HL-60 (cell line): ENCODE data around the gene ARHGEF11.

Source experiments
- DNase-seq, 2 experiments: peaks; one replicate each; pipeline ENCODE4 v3.0.0-alpha.2; 2010 to 2020; ENCODE audit warnings: low read depth in 1 of 2, low spot score in 1 of 2
- H3K27ac ChIP-seq: fragments of 250-450 bp; sonication (Bioruptor Pico); replicated peaks from 2 replicates; pipeline ENCODE4 v1.5.1; 2020; ENCODE audit warnings: mild to moderate bottlenecking, moderate library complexity
- H3K27me3 ChIP-seq: fragments of 250-450 bp; sonication (Bioruptor Pico); 2 replicates; pipeline ENCODE4 v1.5.1; 2021; ENCODE audit warnings: mild to moderate bottlenecking, moderate library complexity; ENCODE audit not compliant: insufficient read depth, poor library complexity, severe bottlenecking
- H3K4me3 ChIP-seq: replicated peaks from 2 replicates; pipeline ENCODE4 v1.5.1; 2011; ENCODE audit warnings: mild to moderate bottlenecking, control low read depth, low read length; ENCODE audit not compliant: insufficient read depth
- GABPA ChIP-seq: IDR thresholded peaks from 2 replicates; pipeline ENCODE4 v1.6.1; 2012; ENCODE audit warnings: low read depth
- POLR2AphosphoS5 ChIP-seq: IDR thresholded peaks from 2 replicates; pipeline ENCODE4 v1.6.1; 2012; ENCODE audit warnings: low read depth
- REST ChIP-seq: IDR thresholded peaks from 2 replicates; pipeline ENCODE4 v1.6.1; 2012; ENCODE audit warnings: low read depth; ENCODE audit not compliant: insufficient replicate concordance
- SPI1 ChIP-seq: IDR thresholded peaks from 2 replicates; pipeline ENCODE4 v1.6.1; 2012; ENCODE audit warnings: low read depth, mild to moderate bottlenecking, borderline replicate concordance
- TF ChIP-seq, protein P1 (sequence below): IDR thresholded peaks from one replicate; pipeline ENCODE4 v1.5.1; 2011; ENCODE audit warnings: low read length, control low read depth, inconsistent platforms; ENCODE audit not compliant: insufficient read depth

The ARHGEF11 gene

DNA sequence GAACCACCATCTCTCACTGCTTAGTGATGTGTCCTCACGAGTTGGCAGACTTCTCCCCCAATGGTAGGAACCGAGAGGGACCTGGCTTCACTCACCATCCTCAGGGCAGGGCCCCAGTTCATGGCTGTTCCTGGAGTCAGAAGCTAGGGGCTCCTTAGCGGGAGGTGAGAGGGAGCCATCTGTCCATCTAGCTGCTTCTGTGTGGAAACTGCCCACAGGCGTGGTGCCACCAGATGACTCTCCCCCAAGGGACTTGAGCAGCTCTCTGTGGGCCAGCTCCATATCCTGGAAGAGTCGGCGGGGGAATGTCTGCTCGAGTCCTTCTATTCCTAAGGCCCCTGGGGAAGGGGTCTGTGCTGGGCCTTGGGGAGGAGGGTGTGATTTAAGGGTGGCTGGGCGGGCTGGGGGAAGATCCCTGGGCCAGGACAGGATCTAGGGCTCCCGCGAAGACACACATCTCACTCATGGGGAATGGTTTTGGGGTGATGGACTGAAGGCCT, 108.8 kb downstream of the ARHGEF11 start:
- no peak for DNase-seq
- H3K27me3 ChIP-seq = no peaks in the 10 kb centered on the region
- no peak overlapping the region for H3K27ac ChIP-seq
- H3K4me3 ChIP-seq = no peak overlapping the region
- TF ChIP-seq REST (no peak), GABPA (no peak), SPI1 (no peak), POLR2AphosphoS5 (no peak)
- TF ChIP-seq, protein P1, sequence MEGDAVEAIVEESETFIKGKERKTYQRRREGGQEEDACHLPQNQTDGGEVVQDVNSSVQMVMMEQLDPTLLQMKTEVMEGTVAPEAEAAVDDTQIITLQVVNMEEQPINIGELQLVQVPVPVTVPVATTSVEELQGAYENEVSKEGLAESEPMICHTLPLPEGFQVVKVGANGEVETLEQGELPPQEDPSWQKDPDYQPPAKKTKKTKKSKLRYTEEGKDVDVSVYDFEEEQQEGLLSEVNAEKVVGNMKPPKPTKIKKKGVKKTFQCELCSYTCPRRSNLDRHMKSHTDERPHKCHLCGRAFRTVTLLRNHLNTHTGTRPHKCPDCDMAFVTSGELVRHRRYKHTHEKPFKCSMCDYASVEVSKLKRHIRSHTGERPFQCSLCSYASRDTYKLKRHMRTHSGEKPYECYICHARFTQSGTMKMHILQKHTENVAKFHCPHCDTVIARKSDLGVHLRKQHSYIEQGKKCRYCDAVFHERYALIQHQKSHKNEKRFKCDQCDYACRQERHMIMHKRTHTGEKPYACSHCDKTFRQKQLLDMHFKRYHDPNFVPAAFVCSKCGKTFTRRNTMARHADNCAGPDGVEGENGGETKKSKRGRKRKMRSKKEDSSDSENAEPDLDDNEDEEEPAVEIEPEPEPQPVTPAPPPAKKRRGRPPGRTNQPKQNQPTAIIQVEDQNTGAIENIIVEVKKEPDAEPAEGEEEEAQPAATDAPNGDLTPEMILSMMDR = no peak

DNA sequence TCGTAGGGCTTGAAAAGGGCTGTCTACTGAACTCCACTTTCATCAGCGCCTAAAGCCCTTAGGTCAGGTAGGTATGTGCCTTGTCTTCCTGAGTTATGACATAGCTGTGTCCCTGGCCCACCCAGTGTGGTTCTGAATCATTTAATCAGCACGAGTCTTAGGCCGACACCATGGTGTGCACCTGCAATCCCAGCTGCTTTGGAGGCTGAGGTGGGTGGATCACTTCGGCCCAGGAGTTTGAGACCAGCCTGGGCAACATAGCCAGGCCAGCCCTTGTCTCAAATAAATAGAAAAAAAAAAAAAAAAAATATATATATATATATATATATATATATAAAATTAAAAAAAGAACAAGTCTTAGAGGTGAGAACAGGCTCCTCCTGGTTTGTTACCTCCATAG, 109.4 kb downstream of the ARHGEF11 start:
- TF ChIP-seq SPI1 = no peak
- no peak for TF ChIP-seq REST
- TF ChIP-seq POLR2AphosphoS5 = no peak
- TF ChIP-seq, protein P1 = no peak
- TF ChIP-seq GABPA = no peak
- no peak overlapping the region for H3K27ac ChIP-seq
- peaks cover 3% of the 10 kb centered on the region for H3K27me3 ChIP-seq
- DNase-seq = no peak
- no peak overlapping the region for H3K4me3 ChIP-seq

GRCh38 chr1:156935505-156936128, 109.9 kb downstream of the ARHGEF11 start:
- no peak for TF ChIP-seq SPI1
- no peak for TF ChIP-seq REST
- no peak overlapping the region for H3K4me3 ChIP-seq
- no peak for DNase-seq
- H3K27ac ChIP-seq = no peak overlapping the region
- H3K27me3 ChIP-seq = peaks cover 7% of the 10 kb centered on the region
